Natural killer cell (primary cell): Measurements from ENCODE around the gene RNF34. TPM values are rescaled to one million over a fixed set of nuclear protein-coding genes. Genes with fewer than 3 reads are reported as not detected.
A peak's percentile ranks its signal among the peaks of the same experiment; 100 is the strongest.

Experiments used
- ATAC-seq, 3 donors: fragments of 150-1000 bp in 2 of 3; fragments of 200-7000 bp in 1 of 3; cut with Tn5 transposase; 1 replicate in 1 of 3; 2 replicates in 2 of 3; pipeline ENCODE4 v1.10.0; 2021; ENCODE audit warnings: mild to moderate bottlenecking in 2 of 3, moderate library complexity in 2 of 3
- DNase-seq, 2 donors: peaks; one replicate each; pipeline versions ENCODE4 v3.0.0 to v3.0.0-alpha.2; 2013 to 2021; ENCODE audit warnings: mixed read lengths in 1 of 2
- H3K27ac ChIP-seq: one replicate; pipeline ENCODE4 v1.5.1; 2013; ENCODE audit warnings: mild to moderate bottlenecking, low read length
- H3K27me3 ChIP-seq: one replicate; pipeline ENCODE4 v1.6.1; 2013; ENCODE audit warnings: low read length; ENCODE audit not compliant: control insufficient read depth, insufficient read depth
- H3K36me3 ChIP-seq: one replicate; pipeline ENCODE4 v1.6.1; 2013; ENCODE audit warnings: low read length; ENCODE audit not compliant: control insufficient read depth, insufficient read depth
- H3K4me1 ChIP-seq: one replicate; pipeline ENCODE4 v1.6.1; 2013; ENCODE audit warnings: low read length; ENCODE audit not compliant: control insufficient read depth, insufficient read depth
- H3K4me3 ChIP-seq: one replicate; pipeline ENCODE4 v1.5.1; 2013; ENCODE audit warnings: low read length
- H3K9me3 ChIP-seq: one replicate; pipeline ENCODE4 v1.6.1; 2013; ENCODE audit warnings: low read length; ENCODE audit not compliant: control insufficient read depth, insufficient read depth
- H3K27ac Mint-ChIP-seq, 2 donors: one replicate each; pipeline ENCODE4 v1.8.0; 2022; ENCODE audit warnings: mild to moderate bottlenecking in 2 of 2, mixed read lengths in 2 of 2, moderate library complexity in 1 of 2
- H3K27me3 Mint-ChIP-seq, 2 donors: one replicate each; pipeline ENCODE4 v1.8.0; 2022; ENCODE audit warnings: low read depth in 2 of 2, mixed read lengths in 2 of 2
- H3K36me3 Mint-ChIP-seq: one replicate; pipeline ENCODE4 v1.8.0; 2022; ENCODE audit warnings: mixed read lengths
- H3K4me1 Mint-ChIP-seq, 2 donors: one replicate each; pipeline ENCODE4 v1.8.0; 2022; ENCODE audit warnings: mixed read lengths in 2 of 2
- H3K4me3 Mint-ChIP-seq: one replicate; pipeline ENCODE4 v1.8.0; 2022; ENCODE audit warnings: mild to moderate bottlenecking, moderate library complexity, mixed read lengths
- H3K9me3 Mint-ChIP-seq, 2 donors: one replicate each; pipeline ENCODE4 v1.8.0; 2022; ENCODE audit warnings: mixed read lengths in 2 of 2
- WGBS: methylation state at CpG from one replicate; pipeline ENCODE4 v1.1.7; 2013; ENCODE audit warnings: missing lambda C conversion rate; ENCODE audit not compliant: insufficient coverage; 5-methylcytosine and 5-hydroxymethylcytosine counted together
- intact Hi-C: fragments of 100-400 bp; cut with micrococcal nuclease; formaldehyde crosslinking; loops from one replicate; pipeline ENCODE4 v1.14.2; 2022
- total RNA-seq, 4 donors: library from RNA; stranded (reverse); fragments of 120-200 nt in 1 of 4; gene quantifications; one replicate each; pipeline versions ENCODE4 v1.2.3 to v1.2.4, GENCODE V29; 2013 to 2022
- TF ChIP-seq, protein P1 (sequence below): fragments of 200-600 bp; IDR thresholded peaks from one replicate; pipeline ENCODE4 v1.8.0; 2022; ENCODE audit warnings: antibody characterized with exemption

RNF34 gene
- total RNA-seq, 3 donors from 2014 or later (not counting 1 experiment from before 2014, with no cell fraction given), result 62.3 to 78.4 (median 73.4) TPM

DNA sequence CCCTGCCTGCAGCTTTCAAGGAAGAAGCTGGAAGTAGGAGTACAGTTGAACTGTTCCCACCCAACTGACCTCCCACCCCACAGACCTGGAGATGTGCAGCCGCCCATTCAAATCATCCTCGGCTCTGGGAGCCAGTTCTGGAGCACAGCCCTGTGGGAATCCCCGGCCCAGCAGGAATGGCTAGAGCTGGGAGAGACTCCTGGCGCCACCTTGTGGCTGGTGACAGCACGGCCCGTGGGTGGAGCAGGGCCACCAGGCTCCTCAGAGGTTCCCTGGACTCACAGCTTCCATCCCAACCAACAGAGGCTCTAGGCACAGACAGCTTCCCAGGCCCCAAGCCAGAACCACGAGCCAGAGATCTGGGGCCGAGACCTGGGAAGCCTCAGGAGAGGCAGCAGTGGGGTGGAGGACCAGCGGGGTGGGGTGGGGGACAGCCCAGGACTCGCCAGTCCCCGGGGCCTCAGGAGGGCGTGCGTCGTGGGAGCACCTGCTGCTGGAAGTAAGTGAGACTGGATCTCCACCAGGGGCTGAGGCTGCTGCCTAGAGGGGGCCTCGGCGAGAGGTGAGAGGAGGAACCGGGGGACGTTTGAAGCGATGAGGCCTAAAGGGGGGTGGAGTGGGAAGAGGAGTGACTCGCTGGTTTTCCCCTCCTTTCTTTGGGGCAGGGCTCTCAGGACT, 43.4 kb downstream of the RNF34 start:
- H3K36me3 ChIP-seq, result peaks cover 47% of the 10 kb centered on the region
- Mint-ChIP-seq H3K4me1 (peaks cover 0 to under 1% of the 10 kb centered on the region in 2 donors), H3K27me3 (no peaks in the 10 kb centered on the region), H3K4me3 (no peak overlapping the region), H3K9me3 (no peaks in the 10 kb centered on the region), H3K36me3 (no peaks in the 10 kb centered on the region), H3K27ac (no peak overlapping the region)
- intact Hi-C loops, result loop anchor here (1.0 kb wide), 1 partner anchor 109 kb away; no protein-coding TSS in a partner anchor
- ATAC-seq (peak; percentile 75 to 85 (median 76)), DNase-seq (peak; percentile 64 to 76)
- WGBS, result 73% methylated on average over 19 of the region's 20 CpGs
- TF ChIP-seq, protein P1, sequence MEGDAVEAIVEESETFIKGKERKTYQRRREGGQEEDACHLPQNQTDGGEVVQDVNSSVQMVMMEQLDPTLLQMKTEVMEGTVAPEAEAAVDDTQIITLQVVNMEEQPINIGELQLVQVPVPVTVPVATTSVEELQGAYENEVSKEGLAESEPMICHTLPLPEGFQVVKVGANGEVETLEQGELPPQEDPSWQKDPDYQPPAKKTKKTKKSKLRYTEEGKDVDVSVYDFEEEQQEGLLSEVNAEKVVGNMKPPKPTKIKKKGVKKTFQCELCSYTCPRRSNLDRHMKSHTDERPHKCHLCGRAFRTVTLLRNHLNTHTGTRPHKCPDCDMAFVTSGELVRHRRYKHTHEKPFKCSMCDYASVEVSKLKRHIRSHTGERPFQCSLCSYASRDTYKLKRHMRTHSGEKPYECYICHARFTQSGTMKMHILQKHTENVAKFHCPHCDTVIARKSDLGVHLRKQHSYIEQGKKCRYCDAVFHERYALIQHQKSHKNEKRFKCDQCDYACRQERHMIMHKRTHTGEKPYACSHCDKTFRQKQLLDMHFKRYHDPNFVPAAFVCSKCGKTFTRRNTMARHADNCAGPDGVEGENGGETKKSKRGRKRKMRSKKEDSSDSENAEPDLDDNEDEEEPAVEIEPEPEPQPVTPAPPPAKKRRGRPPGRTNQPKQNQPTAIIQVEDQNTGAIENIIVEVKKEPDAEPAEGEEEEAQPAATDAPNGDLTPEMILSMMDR, result peak; percentile 68
- no peaks in the 10 kb centered on the region for H3K9me3 ChIP-seq
- no peaks in the 10 kb centered on the region for H3K27me3 ChIP-seq
- no peak overlapping the region for H3K27ac ChIP-seq
- no peaks in the 10 kb centered on the region for H3K4me1 ChIP-seq
- no peak overlapping the region for H3K4me3 ChIP-seq

GRCh38 chr12:121443911-121444841, 44.3 kb downstream of the RNF34 start:
- Histone ChIP-seq H3K4me1 (no peaks in the 10 kb centered on the region), H3K27ac (no peak overlapping the region), H3K27me3 (no peaks in the 10 kb centered on the region), H3K9me3 (no peaks in the 10 kb centered on the region), H3K36me3 (peaks cover 42% of the 10 kb centered on the region), H3K4me3 (no peak overlapping the region)
- WGBS, result 95% methylated on average over 45 of the region's 45 CpGs
- H3K4me3 Mint-ChIP-seq, result no peak overlapping the region
- H3K4me1 Mint-ChIP-seq, result peaks cover 5 to 9% of the 10 kb centered on the region in 2 donors
- H3K27me3 Mint-ChIP-seq, result no peaks in the 10 kb centered on the region
- intact Hi-C loops, result loop anchor here (1.0 kb wide), 1 partner anchor 110 kb away; no protein-coding TSS in a partner anchor
- no peaks in the 10 kb centered on the region for H3K9me3 Mint-ChIP-seq
- H3K36me3 Mint-ChIP-seq, result no peaks in the 10 kb centered on the region
- H3K27ac Mint-ChIP-seq, result no peak overlapping the region
- no peak for ATAC-seq
- no peak for DNase-seq
- TF ChIP-seq, protein P1, result no peak

GRCh38 chr12:121444842-121445202, 44.9 kb downstream of the RNF34 start:
- Mint-ChIP-seq H3K4me3 (no peak overlapping the region), H3K36me3 (no peaks in the 10 kb centered on the region), H3K27ac (no peak overlapping the region), H3K4me1 (peaks cover 9 to 15% of the 10 kb centered on the region in 2 donors), H3K9me3 (no peaks in the 10 kb centered on the region), H3K27me3 (no peaks in the 10 kb centered on the region)
- DNase-seq (no peak), ATAC-seq (no peak)
- intact Hi-C loops, result no loop called here
- TF ChIP-seq, protein P1, result no peak
- Histone ChIP-seq H3K27me3 (no peaks in the 10 kb centered on the region), H3K27ac (no peak overlapping the region), H3K4me3 (no peak overlapping the region), H3K9me3 (no peaks in the 10 kb centered on the region), H3K4me1 (no peaks in the 10 kb centered on the region), H3K36me3 (peaks cover 37% of the 10 kb centered on the region)
- 96% methylated on average over 4 of the region's 4 CpGs for WGBS
